SW480 (cell line): Measurements from ENCODE around the gene C18orf54.
"Not testable (repeated sequence)": the region's sequence is repeated elsewhere in the genome, so short reads cannot be mapped to it uniquely, and the experiment has no call there.

Source experiments
- DNase-seq: peaks from one replicate; pipeline ENCODE4 v3.0.0-alpha.2; 2016; ENCODE audit warnings: low spot score

C18orf54 gene

DNA sequence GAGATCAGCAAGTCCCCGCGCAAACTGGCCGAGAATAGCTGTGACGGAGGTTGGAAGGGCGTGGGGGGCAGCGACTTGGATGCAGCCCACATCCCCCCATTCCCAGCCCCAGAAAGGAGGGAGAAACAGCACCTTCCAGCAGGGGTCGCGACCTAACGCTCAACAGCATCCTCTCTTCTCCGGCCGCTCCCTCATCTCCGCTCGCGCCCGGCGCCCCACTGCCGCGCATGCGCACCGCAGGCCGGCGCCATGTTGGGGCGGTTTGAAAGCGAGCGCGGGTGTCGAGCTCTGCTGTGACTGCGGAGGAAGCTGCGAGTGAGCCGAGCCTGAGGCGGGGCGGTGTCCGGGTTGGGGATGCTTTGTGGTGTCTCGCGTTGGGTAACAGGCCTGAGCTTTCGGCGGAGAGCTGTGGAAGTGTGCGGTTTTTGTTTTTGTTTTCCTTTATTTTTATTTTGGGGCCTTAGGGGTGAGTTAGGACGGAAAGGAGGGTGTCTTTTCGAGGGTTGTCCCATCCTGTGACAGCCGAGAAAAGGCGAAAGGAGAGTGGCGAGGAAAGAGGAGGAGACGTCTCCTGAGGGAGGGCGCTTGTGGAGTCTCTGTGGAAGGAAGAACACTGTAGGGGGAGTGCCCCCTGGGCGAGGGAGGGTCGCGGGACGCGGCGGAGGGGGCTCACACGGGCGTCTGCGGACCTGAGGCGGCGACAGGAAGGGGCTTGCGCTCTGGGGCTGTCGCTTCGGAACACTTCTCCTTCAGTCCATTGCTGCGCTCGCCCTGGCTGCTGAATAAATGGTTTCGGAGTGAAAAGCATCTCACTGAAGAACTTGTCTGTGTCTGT is at the start of gene C18orf54, which contains the start of gene STARD6:
C18orf54 (plus strand) TSS at position 247 of the 835 bp plus-strand sequence. CDS start 2,667 bp downstream, outside the sequence.
STARD6 (minus strand) TSS at position 199 of the 835 bp plus-strand sequence. CDS start 3,285 bp downstream, outside the sequence.
- peak; percentile 75 for DNase-seq

DNA sequence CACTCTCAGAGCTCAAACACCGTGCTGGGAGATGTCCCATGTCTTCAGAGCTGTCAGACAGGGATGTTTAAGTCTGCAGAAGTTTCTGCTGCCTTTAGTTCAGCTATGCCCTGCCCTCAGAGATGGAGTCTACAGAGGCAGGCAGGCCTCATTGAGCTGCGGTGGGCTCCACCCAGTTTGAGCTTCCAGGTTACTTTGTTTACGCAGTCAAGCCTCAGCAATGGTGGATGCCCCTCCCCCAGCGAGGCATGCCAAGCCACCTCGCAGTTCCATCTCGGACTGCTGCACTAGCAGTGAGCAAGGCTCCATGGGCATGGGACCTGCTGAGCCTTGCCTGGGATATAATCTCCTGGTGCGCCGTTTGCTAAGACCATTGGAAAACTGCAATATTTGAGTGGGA is 48.1 kb upstream of the C18orf54 start:
- DNase-seq: not testable (repeated sequence)

DNA sequence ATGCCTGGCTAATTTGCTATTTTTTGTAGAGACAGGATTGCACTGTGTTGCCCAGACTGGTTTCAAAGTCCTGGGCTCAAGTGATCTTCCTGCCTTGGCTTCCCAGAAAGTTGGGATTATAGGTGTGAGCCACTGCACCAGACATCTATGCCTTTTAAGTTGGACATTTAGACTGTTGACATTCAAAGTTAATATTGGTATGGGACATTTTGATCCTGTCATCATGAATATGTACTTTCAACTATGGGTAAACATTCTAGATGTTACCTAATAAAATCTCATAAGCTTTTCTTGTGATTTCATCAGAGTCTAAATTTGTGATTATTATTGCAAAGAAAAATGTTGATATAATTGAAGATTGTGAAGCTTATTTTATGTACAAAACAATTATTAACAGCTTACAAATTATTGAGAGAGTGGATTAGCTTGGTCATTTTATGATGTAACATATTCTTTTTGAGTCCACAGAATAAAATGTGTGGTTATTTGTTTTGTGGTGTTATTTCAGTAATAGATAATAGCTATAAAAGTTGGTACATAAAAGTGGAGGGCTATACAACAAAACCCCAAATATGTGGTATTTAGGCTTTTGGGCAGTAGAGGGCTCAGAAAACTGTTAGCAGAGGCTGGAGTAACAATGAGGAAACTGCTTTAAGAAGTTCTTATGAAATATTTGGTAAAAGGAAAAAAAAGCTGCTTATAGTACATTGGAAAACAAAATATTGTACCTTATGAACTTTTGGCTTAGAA is 41.5 kb upstream of the C18orf54 start:
- DNase-seq: no peak

DNA sequence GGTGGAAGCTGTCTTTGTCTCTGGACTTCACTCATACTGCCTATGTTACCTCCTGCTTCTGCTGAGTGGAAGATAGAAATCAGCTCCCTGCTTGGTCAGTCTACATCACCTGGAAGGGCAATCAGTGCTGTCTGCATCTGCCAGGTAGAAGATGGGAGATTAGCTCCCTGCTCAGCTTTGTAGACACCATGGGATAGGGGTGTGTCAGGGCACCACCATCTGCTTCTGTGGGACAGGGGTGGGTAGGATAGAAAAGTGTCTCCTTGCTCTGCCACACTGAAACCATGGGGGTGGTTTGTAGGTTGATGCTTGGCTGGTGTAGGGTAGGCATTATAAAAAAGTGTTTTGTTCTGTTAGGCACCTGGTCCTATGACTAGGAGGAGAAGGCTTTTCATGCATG is 34.1 kb upstream of the C18orf54 start:
- no peak for DNase-seq

- DNase-seq: no peak
Observed at GRCh38 chr18:54323970-54324369, 33.7 kb upstream of the C18orf54 start.

DNA sequence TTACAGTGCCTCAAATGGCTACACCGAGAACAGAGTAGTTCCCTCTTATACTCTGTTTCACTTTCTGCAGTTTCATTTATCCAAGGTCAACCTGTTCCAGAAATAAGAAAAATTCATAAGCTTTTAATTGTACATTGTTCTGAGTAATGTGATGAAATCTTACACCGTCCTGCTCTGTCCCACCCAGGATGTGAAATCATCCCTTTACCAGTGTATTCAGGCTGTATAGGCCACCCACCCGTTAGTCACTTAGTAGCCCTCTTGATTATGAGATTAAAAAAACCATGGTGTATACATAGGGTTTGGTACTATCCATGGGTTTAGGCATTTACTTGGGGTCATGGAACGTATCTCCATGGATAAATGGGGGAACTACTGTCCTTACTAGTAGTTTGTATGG is 29.9 kb upstream of the C18orf54 start:
- DNase-seq: no peak

- no peak for DNase-seq
Observed at GRCh38 chr18:54329787-54330186, 27.9 kb upstream of the C18orf54 start.

- DNase-seq: no peak
Observed at GRCh38 chr18:54330768-54331548, 26.7 kb upstream of the C18orf54 start.

DNA sequence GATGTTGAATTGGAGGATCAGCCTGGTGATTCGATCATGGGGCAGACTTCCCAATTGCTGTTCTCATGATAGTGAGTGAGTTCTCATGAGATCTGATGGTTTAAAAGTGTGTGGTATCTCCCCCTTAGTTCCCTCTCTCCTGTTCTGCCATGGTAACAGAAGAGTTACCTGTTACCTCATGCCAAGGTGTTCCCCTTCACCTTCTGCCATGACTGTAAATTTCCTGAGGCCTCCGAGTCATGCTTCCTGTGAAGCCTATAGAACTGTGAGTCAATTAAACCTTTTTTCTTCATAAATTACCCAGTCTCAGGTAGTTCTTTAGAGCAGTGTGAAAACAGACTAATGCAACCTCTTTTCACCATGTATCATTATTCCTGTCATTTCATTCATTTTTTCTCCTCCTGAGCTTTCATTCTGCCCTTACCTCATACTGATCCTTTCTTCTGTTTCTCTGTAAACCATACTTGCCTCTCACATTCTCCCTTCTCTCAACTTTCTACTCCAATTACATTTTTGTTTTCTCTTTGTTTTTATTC is 22.0 kb upstream of the C18orf54 start:
- no peak for DNase-seq

DNA sequence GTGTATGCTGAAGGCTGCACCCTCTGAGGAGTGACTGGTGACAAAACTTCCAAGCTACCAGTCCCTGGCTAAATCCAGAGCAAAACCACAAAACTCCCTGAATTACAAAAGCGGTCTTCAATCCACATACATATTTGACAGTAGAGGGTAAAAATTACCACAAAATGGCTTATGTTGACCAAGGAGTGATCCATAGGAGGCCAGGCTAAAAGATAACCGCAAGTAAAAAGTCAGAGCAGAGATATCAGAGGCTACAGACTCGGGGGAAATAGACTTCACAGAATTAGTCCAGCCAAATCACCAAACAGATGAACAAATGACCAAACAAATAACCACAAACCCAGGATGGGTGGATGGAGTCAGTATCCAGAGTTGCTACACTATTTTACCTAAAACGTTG is 19.5 kb upstream of the C18orf54 start:
- DNase-seq: no peak

DNA sequence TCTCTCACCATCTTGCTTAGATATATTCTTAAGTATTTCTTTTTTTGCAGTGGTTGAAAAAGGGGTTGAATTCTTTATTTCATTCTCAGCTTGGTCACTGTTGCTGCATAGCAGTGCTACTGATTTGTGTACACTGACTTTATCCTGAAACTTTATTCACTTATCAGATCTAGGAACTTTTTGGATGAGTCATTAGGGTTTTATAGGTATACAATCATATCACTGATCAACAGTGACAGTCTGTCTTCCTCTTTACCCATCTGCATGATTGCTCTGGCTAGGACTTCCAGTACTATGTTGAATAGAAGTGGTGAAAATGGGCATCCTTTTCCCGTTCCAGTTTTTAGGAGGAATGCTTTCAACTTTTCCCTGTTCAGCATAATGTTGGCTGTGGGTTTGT is 6.5 kb upstream of the C18orf54 start:
- no peak for DNase-seq

DNA sequence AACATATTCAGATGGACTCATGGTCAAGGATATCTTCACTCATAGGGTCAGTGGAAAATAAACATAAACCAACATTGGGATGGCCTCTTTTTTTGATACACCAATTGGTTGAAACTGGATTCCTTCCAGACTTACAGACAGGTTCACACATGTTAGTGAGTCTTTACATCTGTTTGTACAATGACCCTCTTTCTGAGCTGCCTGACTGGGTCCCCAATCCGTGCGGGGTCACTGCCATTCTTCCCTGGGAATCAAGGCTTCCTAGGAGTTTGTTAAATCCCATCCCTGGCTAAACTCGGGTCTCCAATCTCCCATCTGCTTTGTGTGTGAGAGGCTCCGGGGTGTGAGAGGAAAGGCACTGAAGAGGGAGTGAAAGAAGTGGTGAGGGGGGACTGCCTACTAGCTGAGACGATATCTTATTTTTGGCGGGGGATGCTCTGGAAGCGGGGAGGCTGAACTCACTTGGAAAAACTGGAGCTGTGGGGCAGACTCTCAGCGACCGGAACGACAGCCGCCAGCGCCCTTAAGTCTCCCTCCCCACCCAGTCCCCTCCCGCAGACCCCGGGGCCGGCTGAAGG is 535 bp upstream of the C18orf54 start:
- no peak for DNase-seq

- DNase-seq: peak; percentile 10
Observed at GRCh38 chr18:54358495-54359040, 862 bp downstream of the C18orf54 start.

DNA sequence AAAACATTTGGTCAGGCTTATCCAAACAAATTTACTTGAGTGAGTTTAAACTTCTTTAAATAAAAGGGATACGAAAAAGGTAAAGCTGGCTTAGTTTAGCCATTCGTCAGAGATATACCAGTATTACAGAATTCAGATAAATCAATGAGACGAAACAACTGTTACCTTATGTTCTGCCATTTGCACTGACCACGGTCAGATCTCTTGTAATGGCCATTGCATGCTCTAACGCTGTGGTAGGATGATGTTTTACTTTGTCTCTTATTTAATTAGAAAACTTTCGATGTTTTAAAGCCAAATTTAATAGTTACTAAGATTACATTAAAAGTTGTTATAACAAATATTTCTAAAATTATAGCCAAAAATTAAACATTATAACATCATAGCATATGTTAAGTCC is 1.5 kb downstream of the C18orf54 start:
- DNase-seq: no peak

DNA sequence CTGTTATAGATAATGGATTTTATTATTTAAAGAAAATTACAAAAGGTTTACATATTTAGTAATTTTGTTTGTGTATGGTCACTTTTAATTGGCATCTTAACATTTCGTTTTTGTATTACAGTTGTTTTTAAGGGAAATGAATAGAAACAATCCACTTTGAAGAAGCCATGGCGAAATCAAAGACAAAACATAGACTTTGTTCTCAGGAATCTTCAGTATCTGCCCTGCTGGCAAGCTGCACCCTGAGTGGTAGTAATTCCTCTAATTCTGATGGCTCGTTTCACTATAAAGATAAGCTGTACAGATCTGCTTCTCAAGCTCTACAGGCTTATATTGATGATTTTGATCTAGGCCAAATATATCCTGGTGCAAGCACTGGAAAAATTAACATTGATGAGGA is 2.7 kb downstream of the C18orf54 start:
- DNase-seq: no peak

- DNase-seq: no peak
Observed at GRCh38 chr18:54378057-54378456, 20.4 kb downstream of the C18orf54 start.

DNA sequence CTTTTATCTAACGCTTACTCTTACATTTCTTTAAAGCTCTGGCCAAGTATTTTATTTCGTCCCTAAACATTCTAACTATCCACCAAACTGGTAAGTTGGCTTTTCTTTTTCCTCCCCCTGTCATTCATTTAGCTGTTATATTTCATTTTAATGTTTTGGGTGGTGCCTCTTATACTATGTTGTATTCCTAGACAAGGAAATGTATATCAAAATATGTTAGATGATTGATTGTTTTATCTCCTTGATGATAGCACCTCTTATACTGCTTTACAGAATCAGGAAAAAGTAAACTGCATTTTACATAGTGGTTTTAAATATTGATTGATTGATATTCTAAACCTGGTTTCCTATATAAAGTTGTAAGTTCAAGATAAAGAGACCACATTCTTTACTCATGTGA is 23.9 kb downstream of the C18orf54 start:
- no peak for DNase-seq

DNA sequence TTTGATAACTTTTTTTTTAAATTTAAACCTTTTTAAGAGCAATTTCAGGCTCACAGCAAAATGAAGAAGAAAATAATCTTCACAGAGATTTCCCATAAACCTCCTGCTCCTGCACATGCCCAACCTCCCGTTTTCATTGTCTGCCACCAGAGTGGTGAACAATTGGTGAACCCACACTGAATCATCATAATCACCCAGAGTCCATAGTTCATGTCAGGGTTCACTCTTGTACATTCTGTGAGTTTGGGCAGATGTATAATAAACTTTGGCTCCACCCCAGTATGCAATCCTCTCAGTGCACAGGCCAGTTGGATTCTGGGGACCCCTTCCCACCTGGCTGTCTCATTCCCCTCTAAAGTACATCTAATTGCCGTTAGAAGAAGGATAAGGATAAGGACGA is 24.4 kb downstream of the C18orf54 start:
- DNase-seq: peak; percentile 0

- no peak for DNase-seq
Observed at GRCh38 chr18:54382733-54383252, 25.1 kb downstream of the C18orf54 start.

DNA sequence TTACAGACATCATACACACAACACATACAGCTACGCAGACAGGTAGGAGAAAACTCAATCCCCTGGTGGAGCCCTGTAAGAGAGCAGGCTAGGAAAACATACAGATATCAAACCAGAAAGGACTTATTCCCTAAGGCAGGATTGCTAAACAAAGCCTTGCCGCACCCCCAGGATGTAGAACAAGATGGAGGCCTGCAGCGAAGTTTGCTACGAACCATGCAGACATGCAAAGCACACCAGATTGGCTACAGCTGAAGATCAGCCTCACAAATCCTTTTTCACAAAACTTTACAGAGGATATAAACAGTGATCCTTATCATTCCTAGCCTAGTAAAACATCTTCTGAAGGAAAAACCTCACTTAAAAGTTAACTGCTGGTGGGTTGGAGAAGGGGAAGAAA is 28.3 kb downstream of the C18orf54 start:
- DNase-seq: no peak
